ENCODE results near the gene EPHA6. TPM values are rescaled to one million over a fixed set of nuclear protein-coding genes. Genes with fewer than 3 reads are reported as not detected.
A peak's percentile ranks its signal among the peaks of the same experiment; 100 is the strongest.

The EPHA6 gene
- under 1 TPM; 0.27 to 0.75 (median 0.34) TPM for polyA plus RNA-seq (ENCODE audit: insufficient read depth in 1 of 5, insufficient read length in 5 of 5, low replicate concordance in 1 of 5)
- long read RNA-seq, donor 1, result 0 reads
- long read RNA-seq, donor 2, result 0 reads
- long read RNA-seq, donor 3, result 0 reads
- long read RNA-seq, donor 4, result 0 reads
- long read RNA-seq, donor 5, result 0 reads
- long read RNA-seq, donor 6, result 0 reads
- long read RNA-seq, donor 7, result 0 reads
- long read RNA-seq, donor 8, result 0 reads

DNA sequence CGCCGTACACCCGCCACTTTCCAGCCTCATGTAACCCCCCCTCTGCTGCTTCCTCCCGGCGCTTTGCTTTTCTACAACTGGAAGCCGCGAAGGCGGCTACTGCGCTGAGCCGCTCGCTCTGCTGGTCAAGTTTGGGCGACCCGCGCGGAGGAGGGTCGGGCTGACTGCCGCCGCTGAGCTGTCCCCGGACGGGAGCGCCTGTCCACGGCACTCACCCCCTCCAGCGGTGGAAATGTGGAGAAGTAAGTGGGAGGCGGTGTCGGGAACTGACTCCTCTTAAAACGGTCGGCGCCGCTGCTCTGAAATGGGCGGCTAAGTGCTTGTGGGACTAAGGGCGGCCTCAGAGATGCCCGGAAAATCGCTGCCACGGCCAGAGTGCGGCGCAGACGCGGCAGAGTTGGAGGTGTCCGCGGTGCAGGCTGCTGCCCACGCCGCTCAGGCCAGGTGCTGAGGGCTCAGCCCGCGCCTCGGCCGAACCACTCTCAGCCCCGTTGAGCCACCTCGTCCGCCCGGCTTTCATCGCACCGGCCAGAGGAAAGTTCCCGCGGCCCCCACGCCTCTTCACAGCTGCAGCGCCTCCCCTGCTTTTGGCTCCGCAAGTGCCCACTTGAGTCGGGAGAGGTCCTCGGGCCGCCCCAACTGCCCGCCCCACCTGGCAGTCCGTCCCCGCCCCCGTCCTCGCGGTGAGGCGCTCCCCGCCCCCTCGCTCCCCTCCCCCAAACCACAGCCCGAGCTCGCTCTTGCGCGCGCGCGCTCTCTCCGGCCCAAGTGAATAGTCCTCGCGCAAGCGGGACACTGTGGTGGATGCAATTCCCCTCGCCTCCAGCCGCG lies at the start of gene EPHA6:
TSS of gene EPHA6 (plus strand) at position 775 of the 831 bp plus-strand sequence.
- peak; percentile 38 to 39 for DNase-seq

DNA sequence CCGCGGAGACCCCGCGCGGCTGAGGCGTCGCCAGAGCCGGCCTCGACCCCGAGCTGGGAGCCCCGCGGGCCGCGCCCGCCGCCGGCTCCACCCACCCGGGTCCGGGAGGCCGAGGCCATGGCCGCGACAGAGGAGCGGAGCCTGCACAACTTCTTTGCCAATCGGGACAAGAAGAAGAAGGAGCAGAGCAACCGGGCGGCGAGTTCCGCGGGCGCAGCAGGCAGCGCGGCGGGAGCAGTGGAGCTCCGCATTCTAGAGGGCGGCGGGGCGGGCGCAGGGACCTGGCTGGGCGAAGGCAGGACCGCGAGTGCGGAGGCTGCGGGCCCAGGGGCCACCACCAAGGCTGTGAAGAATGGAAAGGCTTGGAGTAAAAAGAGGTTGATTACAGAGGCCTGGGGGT lies 37.6 kb upstream of the EPHA6 start:
- DNase-seq, result no peak

DNA sequence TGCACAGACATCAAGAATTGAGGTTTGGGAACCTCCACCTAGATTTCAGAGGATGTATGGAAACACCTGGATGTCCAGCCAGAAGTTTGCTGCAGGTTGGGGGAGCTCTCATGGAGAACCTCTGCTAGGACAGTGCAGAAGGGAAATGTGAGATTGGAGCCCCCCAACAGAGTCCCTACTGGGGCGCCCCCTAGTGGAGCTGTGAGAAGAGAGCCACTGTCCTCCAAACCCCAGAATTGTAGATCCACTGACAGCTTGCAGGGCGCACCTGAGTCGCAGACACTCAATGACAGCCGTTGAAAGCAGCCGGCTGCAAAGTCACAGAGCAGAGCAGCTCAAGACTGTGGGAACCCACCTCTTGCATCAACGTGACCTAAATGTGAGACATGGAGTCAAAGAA lies 34.6 kb upstream of the EPHA6 start:
- DNase-seq, result no peak

DNA sequence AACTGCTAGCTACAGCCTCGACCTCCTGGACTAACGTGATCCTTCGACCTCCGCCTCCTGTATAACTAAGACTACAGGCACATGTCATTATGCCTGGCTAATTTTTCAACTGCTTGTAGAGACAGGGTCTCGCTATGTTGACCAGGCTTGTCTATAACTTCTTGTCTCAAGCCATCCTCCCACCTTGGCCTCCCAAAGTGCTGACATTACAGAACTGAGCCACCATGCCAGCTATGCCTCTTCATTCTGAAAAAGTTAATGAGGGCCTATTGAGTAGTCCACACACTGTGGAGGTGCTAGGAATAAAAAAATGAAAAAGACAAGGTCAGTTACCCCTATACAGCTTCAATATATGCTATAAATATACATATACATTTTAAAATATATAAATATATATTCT lies 18.3 kb upstream of the EPHA6 start:
- no peak for DNase-seq

DNA sequence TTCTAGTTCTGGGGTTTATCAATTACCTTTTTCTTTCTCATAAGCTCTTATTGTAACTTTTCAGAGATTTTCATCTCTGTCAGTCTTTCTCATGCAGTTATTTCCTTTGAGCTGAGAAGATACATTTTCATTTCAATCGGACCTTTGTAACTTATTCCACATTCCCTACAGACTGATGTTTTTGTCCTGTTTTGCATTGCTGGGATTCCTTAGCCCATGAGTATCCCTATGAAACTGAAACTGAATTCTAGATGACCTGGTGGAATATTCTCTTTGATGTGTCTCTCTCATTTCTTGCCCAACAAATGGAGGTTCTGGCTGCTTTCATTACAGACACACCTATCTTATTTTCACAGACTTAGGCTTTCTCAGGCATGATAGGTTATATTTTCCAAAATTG lies 10.5 kb upstream of the EPHA6 start:
- no peak for DNase-seq

DNA sequence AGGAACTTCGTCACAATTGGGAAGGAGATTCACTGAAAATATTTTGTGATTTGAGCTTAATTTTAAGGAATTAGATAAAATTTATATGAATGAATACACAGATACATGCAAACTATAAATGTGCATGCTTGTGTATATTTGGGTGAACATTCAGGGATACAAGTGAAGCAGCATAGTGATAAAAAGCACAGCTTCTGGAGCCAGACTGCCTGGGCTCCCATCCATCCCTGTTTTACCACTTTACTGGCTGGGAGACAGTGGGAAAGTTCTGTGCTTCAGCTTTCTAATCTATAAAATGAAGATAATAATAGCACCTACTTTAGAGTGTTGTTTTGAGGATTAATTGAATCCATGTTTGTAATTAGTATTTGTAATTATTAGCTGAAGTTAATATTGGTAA lies 8.1 kb upstream of the EPHA6 start:
- DNase-seq, result no peak

DNA sequence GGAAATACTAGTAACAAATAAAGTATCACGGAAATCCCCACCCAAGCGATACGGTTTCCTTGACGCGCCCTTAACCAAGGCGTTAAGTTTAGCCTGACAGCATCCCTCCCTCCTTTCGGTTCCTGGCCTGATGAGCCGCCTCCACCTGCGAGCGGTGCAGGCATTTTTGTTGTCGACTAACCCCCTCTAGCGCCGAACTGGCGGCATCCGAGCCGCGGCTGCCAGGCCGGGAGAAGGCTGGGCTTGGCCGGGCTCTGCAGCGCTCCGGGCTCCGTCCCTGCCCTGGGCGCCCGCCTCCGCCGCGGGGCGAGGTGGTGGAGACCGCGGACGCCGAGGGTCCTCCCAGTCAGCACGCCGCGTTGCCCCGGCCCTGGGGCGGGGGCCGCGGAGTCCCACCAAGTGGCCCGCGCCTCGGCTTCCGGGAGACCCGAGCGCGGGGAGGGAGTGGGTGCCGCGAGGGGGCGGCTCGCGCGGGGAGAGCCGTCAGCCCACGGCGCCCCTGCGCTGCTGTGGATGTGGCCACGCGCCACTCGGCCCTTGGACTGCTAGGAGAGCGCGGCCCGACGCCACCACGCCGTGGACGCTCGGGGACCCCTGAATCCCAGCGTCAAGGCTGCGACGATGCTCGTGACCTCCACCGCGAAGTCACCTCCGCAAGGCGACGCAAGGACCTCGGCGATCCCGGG lies 1.1 kb upstream of the EPHA6 start:
- DNase-seq, result peak; percentile 46 to 63

DNA sequence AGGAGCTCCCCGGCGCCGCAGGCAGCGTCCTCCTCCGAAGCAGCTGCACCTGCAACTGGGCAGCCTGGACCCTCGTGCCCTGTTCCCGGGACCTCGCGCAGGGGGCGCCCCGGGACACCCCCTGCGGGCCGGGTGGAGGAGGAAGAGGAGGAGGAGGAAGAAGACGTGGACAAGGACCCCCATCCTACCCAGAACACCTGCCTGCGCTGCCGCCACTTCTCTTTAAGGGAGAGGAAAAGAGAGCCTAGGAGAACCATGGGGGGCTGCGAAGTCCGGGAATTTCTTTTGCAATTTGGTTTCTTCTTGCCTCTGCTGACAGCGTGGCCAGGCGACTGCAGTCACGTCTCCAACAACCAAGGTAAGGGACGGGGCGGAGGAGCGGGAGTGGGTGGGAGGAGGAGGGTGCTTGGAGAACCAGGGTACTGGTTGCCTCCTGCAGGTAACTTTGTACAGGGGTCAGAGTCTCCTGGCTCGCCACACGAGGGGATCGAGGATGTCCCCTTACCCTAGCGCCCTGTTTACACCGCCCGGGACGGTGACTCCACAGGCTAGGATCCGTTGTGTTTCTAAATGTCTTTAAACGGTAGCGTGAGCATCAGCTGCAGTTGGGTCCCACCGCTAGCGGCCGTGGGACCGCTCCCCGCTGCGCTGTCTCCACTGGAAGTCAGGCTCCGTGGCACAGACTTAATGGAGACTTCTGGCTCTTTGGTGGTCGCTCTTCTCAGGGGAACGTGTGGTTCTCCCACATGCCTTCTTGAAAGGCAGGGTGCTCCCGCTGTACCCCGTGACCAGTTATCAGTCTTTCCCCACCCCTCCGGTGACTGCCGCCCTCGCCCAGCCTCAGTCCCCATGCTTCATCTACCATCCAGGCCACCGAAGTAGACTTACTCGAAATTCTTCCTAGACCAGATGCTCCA lies 515 bp downstream of the EPHA6 start:
- peak; percentile 1 to 2 for DNase-seq

DNA sequence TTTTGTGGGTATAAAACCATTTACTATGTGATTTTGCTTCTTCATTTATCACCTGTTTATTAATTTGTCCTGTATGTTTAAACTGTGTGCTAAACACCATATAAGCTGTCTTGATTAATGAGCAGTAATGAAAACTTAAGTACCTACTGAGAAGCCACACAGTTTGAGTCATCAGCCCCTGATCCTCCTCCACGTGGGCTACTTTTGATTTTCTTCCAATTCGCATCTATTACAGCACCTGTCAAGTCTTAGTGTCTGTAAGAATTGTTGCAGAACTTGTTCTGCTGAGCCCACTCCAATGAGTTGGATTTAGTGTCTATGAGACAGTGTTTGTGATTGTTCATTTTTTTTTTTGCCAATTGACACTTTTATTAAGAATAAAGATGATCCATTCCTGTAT lies 16.8 kb downstream of the EPHA6 start:
- no peak for DNase-seq

DNA sequence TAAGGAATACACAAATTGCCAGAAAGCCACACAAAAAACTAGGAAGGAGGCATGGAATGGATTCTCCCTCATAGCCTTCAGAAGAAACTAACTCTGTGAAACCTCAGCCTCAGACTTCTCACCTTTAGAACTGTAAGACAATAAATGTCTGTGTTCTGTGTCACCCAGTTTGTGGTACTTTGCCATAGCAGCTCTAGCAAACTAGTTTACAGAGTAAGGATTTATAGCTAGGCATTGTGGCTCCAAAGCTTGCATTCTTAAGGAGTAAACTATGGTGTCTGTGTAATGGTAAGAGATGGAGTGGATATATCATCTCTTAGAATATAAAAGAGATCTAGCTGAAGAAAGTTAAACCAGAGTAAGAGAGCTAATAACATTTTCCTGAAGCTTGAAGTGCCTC lies 18.9 kb downstream of the EPHA6 start:
- no peak for DNase-seq

DNA sequence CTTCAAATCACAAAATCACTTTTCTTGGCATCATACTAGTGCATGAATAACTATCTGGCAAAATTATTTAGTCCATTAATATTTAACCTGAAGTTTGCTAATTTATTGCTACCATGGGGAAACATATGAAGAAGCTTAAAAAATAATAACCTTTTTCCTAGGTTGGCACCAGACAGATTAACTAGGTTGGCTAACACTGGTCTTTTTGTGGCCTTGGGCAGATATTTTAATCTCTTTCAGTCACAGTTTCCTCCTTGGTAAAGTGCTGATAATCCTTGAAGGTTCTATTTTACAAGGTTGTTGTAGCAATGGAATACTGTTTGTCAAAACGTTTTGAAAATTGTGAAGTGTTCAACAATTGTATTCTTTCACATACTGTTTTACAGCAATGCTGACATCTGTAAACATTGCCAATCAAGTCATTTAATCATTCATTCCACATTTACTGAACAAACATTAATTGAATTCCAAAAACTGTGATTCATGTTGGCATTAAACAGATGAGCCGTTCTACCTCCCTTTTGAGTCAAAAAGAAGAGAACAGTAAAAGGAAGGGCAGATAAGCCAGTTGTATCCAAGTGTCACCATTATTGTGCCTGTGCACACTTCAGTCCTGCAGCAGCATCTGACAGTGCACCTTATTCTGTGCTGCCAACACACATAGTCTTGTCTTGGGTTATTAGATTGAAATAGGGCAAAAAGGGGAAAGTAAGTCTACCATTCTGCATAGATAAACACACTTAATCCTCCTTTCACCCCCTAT lies 21.9 kb downstream of the EPHA6 start:
- DNase-seq, result no peak

DNA sequence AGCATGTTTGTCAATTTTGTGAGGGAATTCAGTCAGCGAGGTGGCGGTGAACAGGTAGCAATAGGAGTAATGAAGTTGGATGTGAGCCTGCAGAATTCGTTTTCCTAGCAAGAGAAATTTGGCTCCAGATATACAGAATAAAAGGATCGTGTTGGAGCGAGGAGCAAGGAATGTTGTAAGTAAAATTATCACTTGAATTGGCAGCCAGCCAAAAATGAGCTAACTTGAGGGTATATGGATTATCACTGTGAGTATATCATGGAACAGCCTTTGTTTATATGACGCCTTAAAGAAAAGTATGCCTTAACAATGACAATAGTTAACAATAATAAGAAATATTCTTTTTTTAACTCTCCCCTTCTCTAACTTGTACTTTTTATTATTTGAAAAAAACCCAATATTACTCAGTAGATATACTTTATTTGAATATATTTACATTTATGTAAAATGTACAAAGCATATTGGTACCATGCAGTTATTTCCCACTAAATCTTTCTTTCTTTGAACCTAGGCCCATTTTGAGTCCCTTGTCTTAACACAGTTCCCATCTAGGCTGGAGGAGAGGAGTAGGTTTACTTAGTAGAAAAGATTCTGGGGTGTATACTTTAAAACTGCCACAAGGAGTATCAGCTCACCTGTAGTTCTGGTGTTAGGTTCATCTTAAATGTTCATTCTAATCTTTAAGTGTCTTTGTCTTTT lies 29.3 kb downstream of the EPHA6 start:
- no peak for DNase-seq

DNA sequence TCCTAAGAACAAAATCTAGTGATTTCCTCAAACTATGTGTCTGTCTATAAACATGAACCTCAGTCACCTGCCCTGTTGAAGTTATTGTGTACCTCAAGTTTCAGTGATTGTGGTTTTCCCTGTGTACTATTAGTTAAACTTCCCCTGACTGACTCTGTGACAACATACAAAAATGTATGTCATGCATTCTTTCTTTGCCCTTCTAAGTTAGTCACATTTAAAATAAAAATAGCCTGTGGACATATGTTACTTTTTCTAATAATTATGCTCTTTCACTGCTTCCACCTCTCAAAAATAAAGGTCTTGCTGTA lies 29.8 kb downstream of the EPHA6 start:
- DNase-seq, result no peak

DNA sequence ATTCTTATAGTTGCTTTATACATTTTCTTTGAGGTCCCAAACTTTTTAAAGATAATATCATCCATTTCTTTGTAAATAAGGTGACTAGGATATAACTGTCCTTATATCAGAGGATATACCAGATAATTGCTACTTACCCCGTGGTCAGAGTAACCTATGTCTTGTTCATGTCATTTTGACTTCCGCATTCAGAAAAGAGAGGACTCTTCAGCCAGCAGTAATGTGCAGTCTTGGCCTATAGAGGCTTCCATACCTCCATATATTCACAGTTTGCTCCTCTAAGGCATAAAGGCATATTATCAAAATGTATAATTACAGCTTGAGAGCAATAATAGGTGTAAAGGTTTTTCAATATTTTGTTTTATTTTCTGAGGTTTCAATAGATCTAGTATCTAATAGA lies 38.5 kb downstream of the EPHA6 start:
- DNase-seq, result no peak

DNA sequence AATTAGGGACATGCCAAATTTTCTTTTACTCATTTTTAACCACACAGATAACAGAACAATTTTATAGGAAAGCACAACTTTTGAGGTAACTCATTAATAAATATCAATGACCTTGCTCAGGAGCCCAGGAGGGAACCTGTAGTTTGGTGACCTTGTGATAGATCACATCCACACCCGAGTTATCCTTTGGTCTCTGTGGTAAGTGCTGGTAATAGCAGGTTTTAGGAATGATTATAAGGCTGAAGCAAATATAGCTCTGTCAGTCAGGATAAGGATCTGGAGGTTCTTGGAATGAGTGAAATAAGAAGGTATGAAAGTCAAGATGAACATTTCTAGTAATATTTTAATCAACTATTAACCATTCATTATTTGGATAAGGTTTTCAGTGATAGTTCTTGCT lies 46.5 kb downstream of the EPHA6 start:
- no peak for DNase-seq

DNA sequence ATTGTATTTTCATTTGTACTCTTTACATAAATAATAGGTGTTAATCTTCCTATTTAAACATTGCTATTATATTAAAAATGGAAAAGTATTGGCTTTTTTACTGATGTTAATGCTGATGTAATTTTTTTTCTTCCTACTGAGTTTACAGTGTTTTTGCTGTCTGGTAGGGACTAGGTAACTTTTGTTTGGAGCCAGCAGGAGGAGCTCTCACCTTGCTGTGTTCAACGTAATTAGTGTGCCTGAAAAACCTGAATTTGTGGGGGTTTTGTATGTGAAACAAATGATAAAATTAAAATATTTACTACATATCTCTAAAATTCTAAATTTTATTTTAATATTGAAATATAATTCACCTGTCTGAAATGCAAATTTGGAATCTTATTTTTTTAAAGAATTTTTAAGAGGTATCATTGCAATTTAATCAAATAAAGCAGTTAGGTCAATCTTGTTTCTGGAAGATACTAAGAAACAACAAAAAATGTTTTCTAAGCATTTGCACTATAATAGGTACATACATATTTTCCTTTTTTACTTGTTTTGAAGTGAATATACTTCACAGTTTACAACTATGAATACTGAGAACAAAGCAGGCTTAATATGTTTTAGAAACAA lies 48.8 kb downstream of the EPHA6 start:
- DNase-seq, result peak; percentile 11 to 23

DNA sequence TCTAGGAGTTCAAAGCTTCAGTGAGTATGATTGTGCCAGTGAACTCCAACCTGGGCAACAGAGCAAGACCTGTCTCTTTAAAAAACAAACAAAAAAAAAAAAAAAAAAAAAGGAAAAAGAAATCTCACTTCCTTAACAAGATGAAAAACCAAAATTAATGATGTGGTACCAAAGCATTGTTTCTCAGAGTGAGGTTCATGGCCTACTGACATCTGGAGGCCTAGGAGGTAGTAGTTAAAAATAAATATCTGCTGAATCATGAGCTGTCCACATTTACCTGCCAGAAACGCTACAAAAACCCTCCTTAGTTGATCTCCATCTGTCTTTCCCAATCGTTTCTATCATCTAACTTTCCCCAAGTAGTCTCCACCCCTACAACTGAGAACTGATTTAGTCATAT lies 51.2 kb downstream of the EPHA6 start:
- no peak for DNase-seq

DNA sequence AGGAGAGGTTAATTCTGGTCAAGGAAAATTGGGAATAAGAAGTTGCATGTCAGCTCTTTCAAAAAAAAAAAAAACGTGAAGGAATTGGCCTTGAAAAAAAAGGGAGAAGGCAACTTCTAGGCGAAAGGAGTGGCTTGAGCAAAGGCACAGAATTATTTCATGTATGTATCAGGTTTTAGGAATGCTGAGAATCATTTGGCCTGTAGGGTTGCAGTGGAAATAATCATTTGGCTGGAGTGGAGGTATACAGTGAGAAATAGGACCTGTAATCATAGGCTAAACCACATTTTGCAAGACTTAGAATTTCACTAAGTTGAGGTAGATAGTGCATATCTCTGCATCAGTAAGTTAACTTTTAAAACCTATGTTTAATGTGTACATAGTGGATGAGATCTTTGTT lies 54.9 kb downstream of the EPHA6 start:
- DNase-seq, result no peak

DNA sequence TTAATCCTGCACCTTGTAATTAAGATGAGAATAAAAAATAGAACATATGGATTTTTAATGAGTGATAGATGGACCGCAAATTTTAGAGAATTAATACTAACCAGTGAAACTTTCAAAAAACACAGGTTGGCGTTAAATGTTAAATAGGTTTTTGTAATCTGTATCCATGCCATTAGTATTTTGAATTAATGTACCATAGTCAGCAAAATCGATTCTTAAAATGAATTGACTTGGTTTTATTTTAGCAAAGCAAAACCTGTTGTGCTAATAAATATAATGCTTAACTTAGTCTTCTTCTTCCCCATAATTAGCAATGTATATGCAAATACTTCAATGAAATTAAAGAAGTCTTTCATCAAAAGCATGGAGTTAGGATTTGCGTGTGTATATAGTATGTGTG lies 63.1 kb downstream of the EPHA6 start:
- no peak for DNase-seq

DNA sequence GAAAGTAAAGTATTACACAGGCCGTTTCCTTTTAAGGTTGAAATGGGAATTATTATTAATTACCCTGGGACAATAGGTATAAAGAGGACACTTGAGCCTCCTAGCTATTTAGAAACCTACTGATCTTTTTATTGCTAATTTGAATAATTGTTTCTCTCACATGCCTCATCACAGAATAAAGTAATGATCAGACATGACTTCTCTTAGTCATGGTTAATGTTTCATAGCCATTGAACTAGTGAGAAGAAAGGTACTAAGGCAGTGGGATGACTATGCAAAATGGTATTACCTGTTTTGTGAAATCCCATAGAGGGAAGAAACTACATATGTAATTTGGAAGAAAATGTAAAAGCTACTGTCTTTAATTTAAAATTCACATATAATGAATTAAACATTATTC lies 85.6 kb downstream of the EPHA6 start:
- DNase-seq, result no peak
